HG03565 (cell line): ENCODE results near the gene SSNA1.

Experiments
- ATAC-seq: cut with Tn5 transposase; IDR thresholded peaks from one replicate; pipeline ENCODE4 v1.9.1; 2021; ENCODE audit warnings: mild to moderate bottlenecking, moderate library complexity; ENCODE audit not compliant: unreplicated experiment

SSNA1 gene

GRCh38 chr9:137181680-137182079, 6.8 kb upstream of the SSNA1 start:
- no peak for ATAC-seq

- ATAC-seq = no peak
These were observed 5.6 kb upstream of the SSNA1 start for GRCh38 chr9:137182836-137183235.

GRCh38 chr9:137183980-137184595, 4.4 kb upstream of the SSNA1 start:
- ATAC-seq = no peak

- ATAC-seq = no peak
These were observed 3.4 kb upstream of the SSNA1 start for GRCh38 chr9:137184881-137185660.

GRCh38 chr9:137185921-137186320, 2.6 kb upstream of the SSNA1 start:
- no peak for ATAC-seq

- ATAC-seq = no peak
These were observed 2.1 kb upstream of the SSNA1 start for GRCh38 chr9:137186385-137186784.

GRCh38 chr9:137187386-137187785, 1.1 kb upstream of the SSNA1 start:
- no peak for ATAC-seq

GRCh38 chr9:137188086-137188489, 388 bp upstream of the SSNA1 start:
- ATAC-seq = no peak

- no peak for ATAC-seq
These were observed 1.1 kb downstream of the SSNA1 start for GRCh38 chr9:137189297-137190295.

- no peak for ATAC-seq
These were observed 1.9 kb downstream of the SSNA1 start for GRCh38 chr9:137190315-137190856.

- no peak for ATAC-seq
These were observed 2.8 kb downstream of the SSNA1 start for GRCh38 chr9:137191245-137191644.

GRCh38 chr9:137191691-137192447, 3.4 kb downstream of the SSNA1 start:
- ATAC-seq = no peak

GRCh38 chr9:137192448-137192780, 3.9 kb downstream of the SSNA1 start:
- no peak for ATAC-seq

- no peak for ATAC-seq
These were observed 4.4 kb downstream of the SSNA1 start for GRCh38 chr9:137192859-137193258.

- ATAC-seq = no peak
These were observed 5.3 kb downstream of the SSNA1 start for GRCh38 chr9:137193771-137194170.

- ATAC-seq = no peak
These were observed 5.9 kb downstream of the SSNA1 start for GRCh38 chr9:137194388-137194787.

GRCh38 chr9:137194909-137195308, 6.4 kb downstream of the SSNA1 start:
- no peak for ATAC-seq

- ATAC-seq = no peak
These were observed 7.2 kb downstream of the SSNA1 start for GRCh38 chr9:137195525-137196220.

- no peak for ATAC-seq
These were observed 9.8 kb downstream of the SSNA1 start for GRCh38 chr9:137198051-137198901.
